Limb (tissue), 2 donors: ENCODE results near the gene KIAA0040.

Source experiments
- DNase-seq, 2 donors: peaks; one replicate each; pipeline ENCODE4 v3.0.0-alpha.2; 2016; ENCODE audit errors: extremely low spot score in 2 of 2

Gene KIAA0040

GRCh38 chr1:175192630-175193526 is at the start of gene KIAA0040:
KIAA0040 (minus strand) TSS chr1:175192776; CDS start chr1:175161013, 31,763 bp downstream.
- DNase-seq: peak; percentile 51 to 79

GRCh38 chr1:175237389-175237788 is 44.8 kb upstream of the KIAA0040 start:
- no peak for DNase-seq

- DNase-seq: no peak
Measured at GRCh38 chr1:175234639-175235038, 42.1 kb upstream of the KIAA0040 start.

GRCh38 chr1:175232335-175232734 is 39.8 kb upstream of the KIAA0040 start:
- DNase-seq: no peak

GRCh38 chr1:175225805-175226129 is 33.2 kb upstream of the KIAA0040 start:
- DNase-seq: no peak

GRCh38 chr1:175222296-175222938 is 29.8 kb upstream of the KIAA0040 start:
- no peak for DNase-seq

- no peak for DNase-seq
Measured at GRCh38 chr1:175221557-175222175, 29.1 kb upstream of the KIAA0040 start.

- no peak for DNase-seq
Measured at GRCh38 chr1:175220853-175221556, 28.4 kb upstream of the KIAA0040 start.

- DNase-seq: no peak
Measured at GRCh38 chr1:175219774-175220173, 27.2 kb upstream of the KIAA0040 start.

- DNase-seq: no peak
Measured at GRCh38 chr1:175218786-175219434, 26.3 kb upstream of the KIAA0040 start.

- no peak for DNase-seq
Measured at GRCh38 chr1:175217721-175218531, 25.4 kb upstream of the KIAA0040 start.

GRCh38 chr1:175216444-175216843 is 23.9 kb upstream of the KIAA0040 start:
- DNase-seq: no peak

GRCh38 chr1:175211656-175212055 is 19.1 kb upstream of the KIAA0040 start:
- no peak for DNase-seq

- DNase-seq: no peak
Measured at GRCh38 chr1:175210744-175211143, 18.2 kb upstream of the KIAA0040 start.

GRCh38 chr1:175209493-175209921 is 16.9 kb upstream of the KIAA0040 start:
- no peak for DNase-seq

- DNase-seq: no peak
Measured at GRCh38 chr1:175208773-175209492, 16.4 kb upstream of the KIAA0040 start.

GRCh38 chr1:175207971-175208370 is 15.4 kb upstream of the KIAA0040 start:
- no peak for DNase-seq

- no peak for DNase-seq
Measured at GRCh38 chr1:175206687-175207086, 14.1 kb upstream of the KIAA0040 start.

GRCh38 chr1:175204330-175204729 is 11.8 kb upstream of the KIAA0040 start:
- no peak for DNase-seq
